Stimulated activated CD8-positive, alpha-beta memory T cell treated with anti-CD3 and anti-CD28 coated beads, Interleukin-4, amount 100 ng/mL, for 24 hours (primary cell): ENCODE measurements around the gene SH2D1A.

Experiments
- DNase-seq: peaks from one replicate; pipeline ENCODE4 v3.0.0-alpha.2; 2020; ENCODE audit warnings: low read depth

The SH2D1A gene

DNA sequence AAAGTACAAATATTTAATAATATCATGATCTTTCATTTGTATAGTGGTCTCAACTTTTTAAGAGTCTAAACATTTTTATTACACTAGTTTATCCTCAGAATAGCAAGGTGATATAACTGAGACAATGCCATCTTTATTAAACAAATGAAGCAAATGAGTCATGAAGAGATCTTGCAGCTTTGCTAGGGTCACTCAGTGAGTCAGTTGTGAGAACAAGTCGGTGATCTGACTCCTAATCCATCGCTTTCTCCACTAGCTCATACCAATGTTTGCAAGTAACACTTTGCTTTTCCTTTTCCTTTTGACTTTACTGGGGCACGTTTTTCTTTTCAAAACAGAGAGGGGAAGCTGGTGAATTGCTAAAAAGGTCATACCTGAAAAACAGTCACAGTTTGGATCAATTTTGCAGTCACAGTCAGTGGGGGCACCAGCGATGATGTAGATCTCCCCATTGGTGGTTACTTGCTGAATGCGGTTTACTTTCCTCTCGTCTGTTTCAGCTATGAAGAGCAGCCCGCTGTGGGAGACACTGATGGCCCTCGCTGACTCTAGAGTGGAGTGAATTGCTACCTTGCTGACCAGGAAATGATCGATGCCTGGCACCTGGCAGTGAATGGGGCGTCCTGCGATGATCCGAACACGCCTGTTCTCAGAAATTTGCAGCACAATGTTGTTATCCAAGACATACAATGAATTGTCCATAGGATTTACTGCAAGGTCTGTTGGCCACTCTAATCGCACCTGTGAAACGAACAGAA, 75.7 kb downstream of the SH2D1A start:
- DNase-seq = no peak
